ENCODE data around the gene FOXO1. TPM values are rescaled to one million over a fixed set of nuclear protein-coding genes. Genes with fewer than 3 reads are reported as not detected.

Gene FOXO1
- total RNA-seq, 1 experiment from 2014 or later = 10.5 TPM

GRCh38 chr13:40578055-40578454, 88.4 kb downstream of the FOXO1 start:
- no TSS peak for BruUV-seq (replicated peaks)
- TF ChIP-seq CTCF (conservative IDR thresholded peaks at IDR 0.05) (no peak), EZH2 (IDR thresholded peaks at IDR 0.05; ENCODE audit: low read depth) (no peak)
- H3K36me3 ChIP-seq (ENCODE audit: low read depth) = no peaks in the 10 kb centered on the region
- POLR2A ChIA-PET (ENCODE audit: unreplicated experiment) = no interaction called here
- no peaks in the 10 kb centered on the region for H3K4me1 ChIP-seq (replicated peaks; ENCODE audit: insufficient read depth)
- no peaks in the 10 kb centered on the region for H3F3A ChIP-seq (ENCODE audit: insufficient read depth, low read depth)
- 0 out of 2 replicates have a peak, but pooled peaks cover 3% of the 10 kb centered on the region for H4K20me1 ChIP-seq (ENCODE audit: insufficient read depth)
- CTCF ChIA-PET = no interaction called here
- no peak overlapping the region for H2AFZ ChIP-seq
- no peak for DNase-seq
- H3K9me3 ChIP-seq (ENCODE audit: insufficient read depth, low read depth) = peaks cover 1% of the 10 kb centered on the region; the same call in 1 of the 2 replicates
- no peak overlapping the region for H3K4me3 ChIP-seq
- H3K4me2 ChIP-seq = no peak overlapping the region
- peaks cover 8% of the 10 kb centered on the region; the same call in 1 of the 2 replicates for H3K79me2 ChIP-seq (ENCODE audit: low read depth)
- H3K9me2 ChIP-seq (ENCODE audit: insufficient read depth) = no peaks in the 10 kb centered on the region
- no peaks in the 10 kb centered on the region for H3K27me3 ChIP-seq (ENCODE audit: insufficient read depth, low read depth)
- H3K27ac ChIP-seq = no peak overlapping the region
- intact Hi-C loops (cut with micrococcal nuclease; ENCODE audit: unreplicated experiment) = no loop called here

- H3K27me3 ChIP-seq (ENCODE audit: insufficient read depth, low read depth) = no peaks in the 10 kb centered on the region
- no peak overlapping the region for H3K4me3 ChIP-seq
- no peaks in the 10 kb centered on the region for H3K36me3 ChIP-seq (ENCODE audit: low read depth)
- peaks cover 8% of the 10 kb centered on the region; the same call in 1 of the 2 replicates for H3K79me2 ChIP-seq (ENCODE audit: low read depth)
- BruUV-seq (replicated peaks) = no TSS peak
- no peaks in the 10 kb centered on the region for H3K9me3 ChIP-seq (ENCODE audit: insufficient read depth, low read depth)
- 0 out of 2 replicates have a peak, but pooled peaks cover 3% of the 10 kb centered on the region for H4K20me1 ChIP-seq (ENCODE audit: insufficient read depth)
- ChIA-PET POLR2A (ENCODE audit: unreplicated experiment) (no interaction called here), CTCF (no interaction called here)
- TF ChIP-seq EZH2 (IDR thresholded peaks at IDR 0.05; ENCODE audit: low read depth) (no peak), CTCF (conservative IDR thresholded peaks at IDR 0.05) (no peak)
- H3F3A ChIP-seq (ENCODE audit: insufficient read depth, low read depth) = no peaks in the 10 kb centered on the region
- no peaks in the 10 kb centered on the region for H3K4me1 ChIP-seq (replicated peaks; ENCODE audit: insufficient read depth)
- H3K4me2 ChIP-seq = no peak overlapping the region
- intact Hi-C loops (cut with micrococcal nuclease; ENCODE audit: unreplicated experiment) = no loop called here
- H3K9me2 ChIP-seq (ENCODE audit: insufficient read depth) = no peaks in the 10 kb centered on the region
- H2AFZ ChIP-seq = no peak overlapping the region
- no peak for DNase-seq
- H3K27ac ChIP-seq = no peak overlapping the region
Observed at GRCh38 chr13:40576369-40576768, 90.1 kb downstream of the FOXO1 start.

GRCh38 chr13:40572961-40573360, 93.5 kb downstream of the FOXO1 start:
- Histone ChIP-seq H3K27me3 (ENCODE audit: insufficient read depth, low read depth) (no peaks in the 10 kb centered on the region), H3K9me2 (ENCODE audit: insufficient read depth) (no peaks in the 10 kb centered on the region), H3K36me3 (ENCODE audit: low read depth) (no peaks in the 10 kb centered on the region), H3F3A (ENCODE audit: insufficient read depth, low read depth) (no peaks in the 10 kb centered on the region), H3K9me3 (ENCODE audit: insufficient read depth, low read depth) (no peaks in the 10 kb centered on the region), H4K20me1 (ENCODE audit: insufficient read depth) (no peaks in the 10 kb centered on the region), H3K4me3 (no peak overlapping the region), H3K27ac (no peak overlapping the region), H3K4me2 (no peak overlapping the region), H2AFZ (no peak overlapping the region), H3K79me2 (ENCODE audit: low read depth) (no peaks in the 10 kb centered on the region; the same call in 1 of the 2 replicates), H3K4me1 (replicated peaks; ENCODE audit: insufficient read depth) (no peaks in the 10 kb centered on the region)
- intact Hi-C loops (cut with micrococcal nuclease; ENCODE audit: unreplicated experiment) = no loop called here
- BruUV-seq (replicated peaks) = no TSS peak
- no peak for DNase-seq
- CTCF ChIA-PET = no interaction called here
- TF ChIP-seq CTCF (conservative IDR thresholded peaks at IDR 0.05) = no peak
- TF ChIP-seq EZH2 (IDR thresholded peaks at IDR 0.05; ENCODE audit: low read depth) = no peak
- POLR2A ChIA-PET (ENCODE audit: unreplicated experiment) = no interaction called here
